Endothelial cell (in vitro differentiated cells): ENCODE measurements around the gene PLAAT2. TPM values are rescaled to one million over a fixed set of nuclear protein-coding genes. Genes with fewer than 3 reads are reported as not detected.

Experiments
- DNase-seq: peaks from one replicate; pipeline ENCODE4 v3.0.0; 2021; ENCODE audit warnings: low spot score
- H3K27ac Mint-ChIP-seq: one replicate; pipeline ENCODE4 v1.8.0; 2021; ENCODE audit warnings: mixed read lengths, inconsistent platforms; ENCODE audit not compliant: unreplicated experiment
- H3K27me3 Mint-ChIP-seq: one replicate; pipeline ENCODE4 v1.8.0; 2021; ENCODE audit warnings: mild to moderate bottlenecking, moderate library complexity, mixed read lengths, inconsistent platforms; ENCODE audit not compliant: unreplicated experiment
- H3K36me3 Mint-ChIP-seq: one replicate; pipeline ENCODE4 v1.8.0; 2021; ENCODE audit warnings: mild to moderate bottlenecking, low read depth, mixed read lengths, inconsistent platforms; ENCODE audit not compliant: unreplicated experiment
- H3K4me1 Mint-ChIP-seq: one replicate; pipeline ENCODE4 v1.8.0; 2021; ENCODE audit warnings: mild to moderate bottlenecking, mixed read lengths, inconsistent platforms; ENCODE audit not compliant: unreplicated experiment
- H3K4me3 Mint-ChIP-seq: one replicate; pipeline ENCODE4 v1.8.0; 2021; ENCODE audit warnings: mild to moderate bottlenecking, mixed read lengths, inconsistent platforms; ENCODE audit not compliant: unreplicated experiment
- H3K9me3 Mint-ChIP-seq: one replicate; pipeline ENCODE4 v1.8.0; 2021; ENCODE audit warnings: mixed read lengths, inconsistent platforms; ENCODE audit not compliant: unreplicated experiment
- CTCF ChIP-seq: fragments of 200-600 bp; sonication (generic); IDR thresholded peaks from one replicate; pipeline ENCODE4 v1.5.0; 2021; ENCODE audit warnings: antibody characterized with exemption; ENCODE audit not compliant: unreplicated experiment
- total RNA-seq: library from RNA; stranded (reverse); fragmentation: NEBNext Ultra II Directional; extraction: Animal tissue kit (Norgen Biotek cat#: 25700); gene quantifications from one replicate; pipeline ENCODE4 v1.2.1, GENCODE V29; 2021; ENCODE audit not compliant: unreplicated experiment

The PLAAT2 gene
- total RNA-seq, 1 donor from 2014 or later = not detected

- H3K27me3 Mint-ChIP-seq = peaks cover 3% of the 10 kb centered on the region
- DNase-seq = no peak
- peaks cover 7% of the 10 kb centered on the region for H3K4me1 Mint-ChIP-seq
- H3K27ac Mint-ChIP-seq = no peak within 1 kb of the TSS
- no peak within 1 kb of the TSS for H3K4me3 Mint-ChIP-seq
- no peaks in the 10 kb centered on the region for H3K9me3 Mint-ChIP-seq
- TF ChIP-seq CTCF = no peak
- H3K36me3 Mint-ChIP-seq = no peaks in the 10 kb centered on the region
Measured at GRCh38 chr11:63536669-63537292, 26.4 kb downstream of the PLAAT2 start, which contains the start of gene PLAAT4. Gene PLAAT4 (plus strand): TSS chr11:63536808. CDS start chr11:63536869, 61 bp downstream.

- peaks cover 7% of the 10 kb centered on the region for H3K4me1 Mint-ChIP-seq
- no peak overlapping the region for H3K4me3 Mint-ChIP-seq
Measured at GRCh38 chr11:63535734-63536133, 27.4 kb downstream of the PLAAT2 start.

GRCh38 chr11:63534895-63535461 is 28.2 kb downstream of the PLAAT2 start:
- no peaks in the 10 kb centered on the region for H3K36me3 Mint-ChIP-seq
- no peak for TF ChIP-seq CTCF
- no peak overlapping the region for H3K27ac Mint-ChIP-seq
- H3K4me3 Mint-ChIP-seq = no peak overlapping the region
- peaks cover 7% of the 10 kb centered on the region for H3K4me1 Mint-ChIP-seq
- no peaks in the 10 kb centered on the region for H3K9me3 Mint-ChIP-seq
- DNase-seq = no peak
- peaks cover 3% of the 10 kb centered on the region for H3K27me3 Mint-ChIP-seq

More at GRCh38 chr11:63535734-63536133, 27.4 kb downstream of the PLAAT2 start:
- no peak for TF ChIP-seq CTCF
- H3K9me3 Mint-ChIP-seq = no peaks in the 10 kb centered on the region
- no peak for DNase-seq
- no peak overlapping the region for H3K27ac Mint-ChIP-seq
- peaks cover 3% of the 10 kb centered on the region for H3K27me3 Mint-ChIP-seq
- H3K36me3 Mint-ChIP-seq = no peaks in the 10 kb centered on the region

- DNase-seq = no peak
- Mint-ChIP-seq H3K4me1 (peaks cover 12% of the 10 kb centered on the region), H3K9me3 (no peaks in the 10 kb centered on the region), H3K27me3 (peaks cover 3% of the 10 kb centered on the region), H3K27ac (no peak overlapping the region), H3K4me3 (no peak overlapping the region), H3K36me3 (no peaks in the 10 kb centered on the region)
- TF ChIP-seq CTCF = no peak
Measured at GRCh38 chr11:63534076-63534475, 29.1 kb downstream of the PLAAT2 start.

- TF ChIP-seq CTCF = no peak
- no peaks in the 10 kb centered on the region for H3K27me3 Mint-ChIP-seq
- no peaks in the 10 kb centered on the region for H3K9me3 Mint-ChIP-seq
- peaks cover 16% of the 10 kb centered on the region for H3K4me1 Mint-ChIP-seq
- DNase-seq = no peak
- no peak overlapping the region for H3K4me3 Mint-ChIP-seq
- H3K27ac Mint-ChIP-seq = no peak overlapping the region
- H3K36me3 Mint-ChIP-seq = no peaks in the 10 kb centered on the region
Measured at GRCh38 chr11:63532799-63533475, 30.2 kb downstream of the PLAAT2 start.
